ENCODE results near the gene EYA2. TPM values are rescaled to one million over a fixed set of nuclear protein-coding genes. Genes with fewer than 3 reads are reported as not detected.
"Not testable (repeated sequence)": the region's sequence is repeated elsewhere in the genome, so short reads cannot be mapped to it uniquely, and the experiment has no call there.

EYA2 gene
- total and polyA plus RNA-seq, 4 donors: 0.17 to 0.54 (median 0.23) TPM; not detected in 1

- no peak for DNase-seq (ENCODE audit: low spot score)
- H3K27me3 ChIP-seq (ENCODE audit: control insufficient read depth in 4 of 4, insufficient read depth in 4 of 4, low read length in 3 of 4): no peaks in the 10 kb centered on the region
These were observed 65.9 kb downstream of the EYA2 start for GRCh38 chr20:46960536-46960935.

GRCh38 chr20:46961968-46962367, 67.3 kb downstream of the EYA2 start:
- not testable (repeated sequence) for H3K27ac ChIP-seq (ENCODE audit: low read depth in 1 of 2, low read length in 2 of 2); H3K4me3 ChIP-seq (ENCODE audit: low read depth in 1 of 3, low read length in 3 of 3); H3K9ac ChIP-seq (ENCODE audit: low read depth in 1 of 2, low read length in 2 of 2); DNase-seq (ENCODE audit: low spot score); H3K36me3 ChIP-seq (ENCODE audit: control insufficient read depth in 4 of 4, insufficient read depth in 3 of 4, low read depth in 1 of 4, low read length in 3 of 4); H3K9me3 ChIP-seq (ENCODE audit: control insufficient read depth in 4 of 4, low read length in 3 of 4); H3K27me3 ChIP-seq (ENCODE audit: control insufficient read depth in 4 of 4, insufficient read depth in 4 of 4, low read length in 3 of 4)
- WGBS: 92% methylated on average over 4 of the region's 4 CpGs
- peaks cover 0 to 18% (median 8%) of the 10 kb centered on the region in 4 donors for H3K4me1 ChIP-seq (ENCODE audit: control insufficient read depth in 4 of 4, insufficient read depth in 4 of 4, low read length in 3 of 4)

More at GRCh38 chr20:46960536-46960935, 65.9 kb downstream of the EYA2 start:
- Histone ChIP-seq H3K36me3 (ENCODE audit: control insufficient read depth in 4 of 4, insufficient read depth in 3 of 4, low read depth in 1 of 4, low read length in 3 of 4) (no peaks in the 10 kb centered on the region), H3K4me1 (ENCODE audit: control insufficient read depth in 4 of 4, insufficient read depth in 4 of 4, low read length in 3 of 4) (peaks cover 0 to 14% (median 7%) of the 10 kb centered on the region in 4 donors), H3K27ac (ENCODE audit: low read depth in 1 of 2, low read length in 2 of 2) (no peak overlapping the region), H3K9ac (ENCODE audit: low read depth in 1 of 2, low read length in 2 of 2) (no peak overlapping the region), H3K9me3 (ENCODE audit: control insufficient read depth in 4 of 4, low read length in 3 of 4) (peaks cover 0 to 2% (median 0%) of the 10 kb centered on the region in 4 donors), H3K4me3 (ENCODE audit: low read depth in 1 of 3, low read length in 3 of 3) (no peak overlapping the region)
- TF ChIP-seq HNF4G (IDR thresholded peaks at IDR 0.05) (no peak), RAD21 (IDR thresholded peaks at IDR 0.05) (no peak), JUND (IDR thresholded peaks at IDR 0.05) (no peak), NR2F2 (IDR thresholded peaks at IDR 0.05) (no peak), RXRA (IDR thresholded peaks at IDR 0.05) (no peak), HNF4A (conservative IDR thresholded peaks at IDR 0.05) (no peak), SP1 (IDR thresholded peaks at IDR 0.05) (no peak), MAX (IDR thresholded peaks at IDR 0.05) (no peak), EGR1 (IDR thresholded peaks at IDR 0.05; ENCODE audit: low read depth in 2 of 2) (no peak), ATF3 (IDR thresholded peaks at IDR 0.05) (no peak), ZBTB33 (IDR thresholded peaks at IDR 0.05) (no peak), GABPA (IDR thresholded peaks at IDR 0.05 in 1 of 2, conservative IDR thresholded peaks at IDR 0.05 in 1 of 2) (no peak), FOXA2 (IDR thresholded peaks at IDR 0.05) (no peak)
- WGBS: 72% methylated on average over 11 of the region's 11 CpGs

GRCh38 chr20:46962452-46963195, 68.0 kb downstream of the EYA2 start:
- no peak overlapping the region for H3K27ac ChIP-seq (ENCODE audit: low read depth in 1 of 2, low read length in 2 of 2)
- H3K36me3 ChIP-seq (ENCODE audit: control insufficient read depth in 4 of 4, insufficient read depth in 3 of 4, low read depth in 1 of 4, low read length in 3 of 4): no peaks in the 10 kb centered on the region
- no peak for TF ChIP-seq RAD21 (IDR thresholded peaks at IDR 0.05)
- no peak for TF ChIP-seq HNF4G (IDR thresholded peaks at IDR 0.05)
- no peak for TF ChIP-seq JUND (IDR thresholded peaks at IDR 0.05)
- TF ChIP-seq RXRA (IDR thresholded peaks at IDR 0.05): no peak
- TF ChIP-seq FOXA2 (IDR thresholded peaks at IDR 0.05): no peak
- TF ChIP-seq NR2F2 (IDR thresholded peaks at IDR 0.05): no peak
- H3K9me3 ChIP-seq (ENCODE audit: control insufficient read depth in 4 of 4, low read length in 3 of 4): no peaks in the 10 kb centered on the region
- H3K4me3 ChIP-seq (ENCODE audit: low read depth in 1 of 3, low read length in 3 of 3): no peak overlapping the region
- no peaks in the 10 kb centered on the region for H3K27me3 ChIP-seq (ENCODE audit: control insufficient read depth in 4 of 4, insufficient read depth in 4 of 4, low read length in 3 of 4)
- DNase-seq (ENCODE audit: low spot score): no peak
- H3K9ac ChIP-seq (ENCODE audit: low read depth in 1 of 2, low read length in 2 of 2): no peak overlapping the region
- peaks cover 0 to 18% (median 8%) of the 10 kb centered on the region in 4 donors for H3K4me1 ChIP-seq (ENCODE audit: control insufficient read depth in 4 of 4, insufficient read depth in 4 of 4, low read length in 3 of 4)
- WGBS: 78% methylated on average over 11 of the region's 11 CpGs
